Tibial nerve (tissue), 4 donors: ENCODE measurements around the gene MTMR10.

Source experiments
- EP300 ChIP-seq, 2 donors: sonication (generic); formaldehyde crosslinking; IDR thresholded peaks; one replicate each; pipeline ENCODE4 v1.6.1; 2017; ENCODE audit warnings: antibody characterized with exemption in 2 of 2, mild to moderate bottlenecking in 1 of 2
- POLR2A ChIP-seq, 2 donors: fragments of 450-650 bp; IDR thresholded peaks; one replicate each; pipeline ENCODE4 v1.6.1; 2017; ENCODE audit warnings: antibody characterized with exemption in 2 of 2, mild to moderate bottlenecking in 2 of 2, moderate library complexity in 2 of 2
- TF ChIP-seq, protein P1 (sequence below), 5 experiments: fragments of 200-600 bp in 3 of 5; fragments of 450-650 bp in 2 of 5; sonication (generic) in 3 of 5; IDR thresholded peaks; one replicate each; pipeline ENCODE4 v1.5.1; 2016 to 2019; ENCODE audit warnings: antibody characterized with exemption in 5 of 5, mild to moderate bottlenecking in 3 of 5, moderate library complexity in 2 of 5

DNA sequence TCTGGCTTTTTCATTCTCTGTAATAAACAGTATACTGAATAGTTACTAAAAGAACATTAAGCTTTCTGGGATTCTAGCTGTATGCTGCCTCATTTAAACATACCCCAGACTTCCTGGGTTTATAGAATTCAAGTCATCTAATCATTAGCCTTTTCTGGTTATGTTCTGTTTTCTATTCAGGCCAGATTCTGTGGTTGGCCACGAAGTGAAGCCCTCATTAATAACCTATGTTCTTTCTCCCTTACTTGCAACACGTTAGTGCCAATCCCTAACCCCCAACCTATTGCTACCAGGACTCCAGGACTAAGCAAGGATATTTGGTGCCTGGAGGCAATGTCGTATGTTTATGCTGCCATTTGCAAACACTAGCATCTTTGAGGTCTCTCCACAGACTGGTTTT lies 28.6 kb upstream of the MTMR10 start:
- TF ChIP-seq, protein P1, sequence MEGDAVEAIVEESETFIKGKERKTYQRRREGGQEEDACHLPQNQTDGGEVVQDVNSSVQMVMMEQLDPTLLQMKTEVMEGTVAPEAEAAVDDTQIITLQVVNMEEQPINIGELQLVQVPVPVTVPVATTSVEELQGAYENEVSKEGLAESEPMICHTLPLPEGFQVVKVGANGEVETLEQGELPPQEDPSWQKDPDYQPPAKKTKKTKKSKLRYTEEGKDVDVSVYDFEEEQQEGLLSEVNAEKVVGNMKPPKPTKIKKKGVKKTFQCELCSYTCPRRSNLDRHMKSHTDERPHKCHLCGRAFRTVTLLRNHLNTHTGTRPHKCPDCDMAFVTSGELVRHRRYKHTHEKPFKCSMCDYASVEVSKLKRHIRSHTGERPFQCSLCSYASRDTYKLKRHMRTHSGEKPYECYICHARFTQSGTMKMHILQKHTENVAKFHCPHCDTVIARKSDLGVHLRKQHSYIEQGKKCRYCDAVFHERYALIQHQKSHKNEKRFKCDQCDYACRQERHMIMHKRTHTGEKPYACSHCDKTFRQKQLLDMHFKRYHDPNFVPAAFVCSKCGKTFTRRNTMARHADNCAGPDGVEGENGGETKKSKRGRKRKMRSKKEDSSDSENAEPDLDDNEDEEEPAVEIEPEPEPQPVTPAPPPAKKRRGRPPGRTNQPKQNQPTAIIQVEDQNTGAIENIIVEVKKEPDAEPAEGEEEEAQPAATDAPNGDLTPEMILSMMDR (IDR thresholded peaks at IDR 0.05) = no peak
- TF ChIP-seq POLR2A (IDR thresholded peaks at IDR 0.05) (no peak), EP300 (IDR thresholded peaks at IDR 0.05) (no peak)
